ENCODE measurements around the gene CLIC1.

The CLIC1 gene

GRCh38 chr6:31700740-31701401 lies 35.5 kb downstream of the CLIC1 start:
- no peak for DNase-seq

- DNase-seq = no peak
Observed at GRCh38 chr6:31697555-31697954, 38.8 kb downstream of the CLIC1 start.

- DNase-seq = no peak
Observed at GRCh38 chr6:31693535-31693934, 42.8 kb downstream of the CLIC1 start.

- no peak for DNase-seq
Observed at GRCh38 chr6:31692886-31693285, 43.4 kb downstream of the CLIC1 start.

- DNase-seq = no peak
Observed at GRCh38 chr6:31692353-31692752, 44.0 kb downstream of the CLIC1 start.

GRCh38 chr6:31691564-31692108 lies 44.7 kb downstream of the CLIC1 start:
- no peak for DNase-seq

- DNase-seq = no peak
Observed at GRCh38 chr6:31691078-31691463, 45.3 kb downstream of the CLIC1 start.

GRCh38 chr6:31690231-31691077 lies 45.9 kb downstream of the CLIC1 start:
- DNase-seq = no peak

GRCh38 chr6:31689249-31690110 lies 46.9 kb downstream of the CLIC1 start:
- no peak for DNase-seq

GRCh38 chr6:31687860-31688693 lies 48.3 kb downstream of the CLIC1 start:
- DNase-seq = no peak

GRCh38 chr6:31687321-31687720 lies 49.0 kb downstream of the CLIC1 start:
- DNase-seq = no peak

- DNase-seq = no peak
Observed at GRCh38 chr6:31686483-31686882, 49.8 kb downstream of the CLIC1 start.

GRCh38 chr6:31683591-31683990 lies 52.7 kb downstream of the CLIC1 start:
- no peak for DNase-seq

- DNase-seq = no peak
Observed at GRCh38 chr6:31681135-31681671, 55.1 kb downstream of the CLIC1 start.

Measured in right hindlimb (tissue), 1 donor.